HTERT RPE-1 (cell line): ENCODE measurements around the gene AIDA.
"Not testable (repeated sequence)": the region's sequence is repeated elsewhere in the genome, so short reads cannot be mapped to it uniquely, and the experiment has no call there.

Experiments
- in situ Hi-C: fragments of 300-500 bp; cut with MboI; formaldehyde crosslinking; loops from 4 replicates; pipeline ENCODE4 v1.14.3; 2020; ENCODE audit warnings: low sequenced_read_pairs

Gene AIDA

GRCh38 chr1:222713091-222713961 is 1.0 kb upstream of the AIDA start:
- in situ Hi-C loops = no loop called here

GRCh38 chr1:222711319-222712252 is 705 bp downstream of the AIDA start:
- in situ Hi-C loops = no loop called here

- in situ Hi-C loops = no loop called here
Observed at GRCh38 chr1:222709700-222710153, 2.6 kb downstream of the AIDA start.

GRCh38 chr1:222706815-222707214 is 5.5 kb downstream of the AIDA start:
- in situ Hi-C loops = no loop called here

GRCh38 chr1:222704260-222704659 is 8.0 kb downstream of the AIDA start:
- in situ Hi-C loops = no loop called here

GRCh38 chr1:222702210-222702609 is 10.1 kb downstream of the AIDA start:
- in situ Hi-C loops = no loop called here

- in situ Hi-C loops = no loop called here
Observed at GRCh38 chr1:222697826-222698225, 14.5 kb downstream of the AIDA start.

GRCh38 chr1:222697203-222697602 is 15.1 kb downstream of the AIDA start:
- in situ Hi-C loops = no loop called here

- in situ Hi-C loops = no loop called here
Observed at GRCh38 chr1:222696741-222697140, 15.6 kb downstream of the AIDA start.

- in situ Hi-C loops = no loop called here
Observed at GRCh38 chr1:222694927-222695326, 17.4 kb downstream of the AIDA start.

GRCh38 chr1:222691016-222691415 is 21.3 kb downstream of the AIDA start:
- in situ Hi-C loops = no loop called here

- in situ Hi-C loops = no loop called here
Observed at GRCh38 chr1:222680080-222680479, 32.2 kb downstream of the AIDA start.

GRCh38 chr1:222670110-222670509 is 42.2 kb downstream of the AIDA start:
- in situ Hi-C loops = no loop called here

- in situ Hi-C loops = not testable (repeated sequence)
Observed at GRCh38 chr1:222669107-222669506, 43.2 kb downstream of the AIDA start.

GRCh38 chr1:222668184-222668583 is 44.1 kb downstream of the AIDA start:
- in situ Hi-C loops = not testable (repeated sequence)

- in situ Hi-C loops = no loop called here
Observed at GRCh38 chr1:222665964-222666363, 46.3 kb downstream of the AIDA start.

GRCh38 chr1:222663431-222663934 is 48.8 kb downstream of the AIDA start:
- in situ Hi-C loops = no loop called here

- in situ Hi-C loops = no loop called here
Observed at GRCh38 chr1:222657899-222658298, 54.4 kb downstream of the AIDA start.

- in situ Hi-C loops = no loop called here
Observed at GRCh38 chr1:222656391-222657155, 55.7 kb downstream of the AIDA start.

GRCh38 chr1:222654849-222655248 is 57.4 kb downstream of the AIDA start:
- in situ Hi-C loops = no loop called here
